Measurements from ENCODE around the gene DNAH8. TPM values are rescaled to one million over a fixed set of nuclear protein-coding genes. Genes with fewer than 3 reads are reported as not detected.

Gene DNAH8
- total and polyA plus RNA-seq, 7 donors, result under 0.01 to 0.22 TPM; not detected in 5

GRCh38 chr6:38782616-38783015 lies 67.5 kb downstream of the DNAH8 start:
- no peaks in the 10 kb centered on the region for H3K36me3 ChIP-seq
- TF ChIP-seq POLR2A (IDR thresholded peaks at IDR 0.05), result no peak
- TF ChIP-seq CTCF (IDR thresholded peaks at IDR 0.05), result no peak
- no peak for TF ChIP-seq EP300 (IDR thresholded peaks at IDR 0.05)
- TF ChIP-seq POLR2AphosphoS5 (IDR thresholded peaks at IDR 0.05), result no peak
- DNase-seq, result no peak
- H3K9me3 ChIP-seq, result no peaks in the 10 kb centered on the region
- 64 to 68% methylated on average over 2 of the region's 2 CpGs for WGBS, 2 donors
- H3K27me3 ChIP-seq, result no peaks in the 10 kb centered on the region
- H3K4me1 ChIP-seq, result no peaks in the 10 kb centered on the region
- H3K27ac ChIP-seq, result no peak overlapping the region
- intact Hi-C loops (cut with DNase I), result no loop called here
- no peak overlapping the region for H3K4me3 ChIP-seq

GRCh38 chr6:38783443-38784228 lies 68.5 kb downstream of the DNAH8 start:
- Histone ChIP-seq H3K36me3 (no peaks in the 10 kb centered on the region), H3K4me3 (no peak overlapping the region), H3K27me3 (no peaks in the 10 kb centered on the region), H3K4me1 (no peaks in the 10 kb centered on the region), H3K9me3 (no peaks in the 10 kb centered on the region), H3K27ac (no peak overlapping the region)
- WGBS, 2 donors, result 59 to 68% methylated on average over 11 of the region's 11 CpGs
- no peak for DNase-seq
- TF ChIP-seq EP300 (IDR thresholded peaks at IDR 0.05) (no peak), CTCF (IDR thresholded peaks at IDR 0.05) (no peak), POLR2AphosphoS5 (IDR thresholded peaks at IDR 0.05) (no peak), POLR2A (IDR thresholded peaks at IDR 0.05) (no peak)
- intact Hi-C loops (cut with DNase I), result no loop called here

GRCh38 chr6:38784506-38785235 lies 69.6 kb downstream of the DNAH8 start:
- no peaks in the 10 kb centered on the region for H3K36me3 ChIP-seq
- H3K27me3 ChIP-seq, result no peaks in the 10 kb centered on the region
- no peak for DNase-seq
- TF ChIP-seq EP300 (IDR thresholded peaks at IDR 0.05) (no peak), POLR2AphosphoS5 (IDR thresholded peaks at IDR 0.05) (no peak), CTCF (IDR thresholded peaks at IDR 0.05) (no peak), POLR2A (IDR thresholded peaks at IDR 0.05) (no peak)
- intact Hi-C loops (cut with DNase I), result no loop called here
- H3K4me1 ChIP-seq, result no peaks in the 10 kb centered on the region
- H3K4me3 ChIP-seq, result no peak overlapping the region
- H3K27ac ChIP-seq, result no peak overlapping the region
- no peaks in the 10 kb centered on the region for H3K9me3 ChIP-seq
- whole genome bisulfite sequencing, 2 donors, result 66 to 87% methylated on average over 2 of the region's 2 CpGs

- no peak for TF ChIP-seq EP300 (IDR thresholded peaks at IDR 0.05)
- TF ChIP-seq CTCF (IDR thresholded peaks at IDR 0.05), result no peak
- TF ChIP-seq POLR2AphosphoS5 (IDR thresholded peaks at IDR 0.05), result no peak
- no peak for TF ChIP-seq POLR2A (IDR thresholded peaks at IDR 0.05)
- Histone ChIP-seq H3K9me3 (no peaks in the 10 kb centered on the region), H3K27me3 (no peaks in the 10 kb centered on the region), H3K4me1 (no peaks in the 10 kb centered on the region), H3K27ac (no peak overlapping the region), H3K36me3 (no peaks in the 10 kb centered on the region), H3K4me3 (no peak overlapping the region)
- 80 to 81% methylated on average over 5 of the region's 5 CpGs for WGBS, 2 donors
- intact Hi-C loops (cut with DNase I), result no loop called here
- DNase-seq, result no peak
Observed at GRCh38 chr6:38786486-38786885, 71.4 kb downstream of the DNAH8 start.

Data from sigmoid colon (tissue), 7 donors.